Natural killer cell (primary cell): ENCODE results near the gene MGMT. TPM values are rescaled to one million over a fixed set of nuclear protein-coding genes. Genes with fewer than 3 reads are reported as not detected.

Experiments
- ATAC-seq, 3 donors: fragments of 150-1000 bp in 2 of 3; fragments of 200-7000 bp in 1 of 3; cut with Tn5 transposase; 1 replicate in 1 of 3; 2 replicates in 2 of 3; pipeline ENCODE4 v1.10.0; 2021; ENCODE audit warnings: mild to moderate bottlenecking in 2 of 3, moderate library complexity in 2 of 3
- DNase-seq, 2 donors: peaks; one replicate each; pipeline versions ENCODE4 v3.0.0 to v3.0.0-alpha.2; 2013 to 2021; ENCODE audit warnings: mixed read lengths in 1 of 2
- H3K27ac ChIP-seq: one replicate; pipeline ENCODE4 v1.5.1; 2013; ENCODE audit warnings: mild to moderate bottlenecking, low read length
- H3K27me3 ChIP-seq: one replicate; pipeline ENCODE4 v1.6.1; 2013; ENCODE audit warnings: low read length; ENCODE audit not compliant: control insufficient read depth, insufficient read depth
- H3K36me3 ChIP-seq: one replicate; pipeline ENCODE4 v1.6.1; 2013; ENCODE audit warnings: low read length; ENCODE audit not compliant: control insufficient read depth, insufficient read depth
- H3K4me1 ChIP-seq: one replicate; pipeline ENCODE4 v1.6.1; 2013; ENCODE audit warnings: low read length; ENCODE audit not compliant: control insufficient read depth, insufficient read depth
- H3K4me3 ChIP-seq: one replicate; pipeline ENCODE4 v1.5.1; 2013; ENCODE audit warnings: low read length
- H3K9me3 ChIP-seq: one replicate; pipeline ENCODE4 v1.6.1; 2013; ENCODE audit warnings: low read length; ENCODE audit not compliant: control insufficient read depth, insufficient read depth
- H3K27ac Mint-ChIP-seq, 2 donors: one replicate each; pipeline ENCODE4 v1.8.0; 2022; ENCODE audit warnings: mild to moderate bottlenecking in 2 of 2, mixed read lengths in 2 of 2, moderate library complexity in 1 of 2
- H3K27me3 Mint-ChIP-seq, 2 donors: one replicate each; pipeline ENCODE4 v1.8.0; 2022; ENCODE audit warnings: low read depth in 2 of 2, mixed read lengths in 2 of 2
- H3K36me3 Mint-ChIP-seq: one replicate; pipeline ENCODE4 v1.8.0; 2022; ENCODE audit warnings: mixed read lengths
- H3K4me1 Mint-ChIP-seq, 2 donors: one replicate each; pipeline ENCODE4 v1.8.0; 2022; ENCODE audit warnings: mixed read lengths in 2 of 2
- H3K4me3 Mint-ChIP-seq: one replicate; pipeline ENCODE4 v1.8.0; 2022; ENCODE audit warnings: mild to moderate bottlenecking, moderate library complexity, mixed read lengths
- H3K9me3 Mint-ChIP-seq, 2 donors: one replicate each; pipeline ENCODE4 v1.8.0; 2022; ENCODE audit warnings: mixed read lengths in 2 of 2
- CTCF ChIP-seq: fragments of 200-600 bp; IDR thresholded peaks from one replicate; pipeline ENCODE4 v1.8.0; 2022; ENCODE audit warnings: antibody characterized with exemption
- WGBS: methylation state at CpG from one replicate; pipeline ENCODE4 v1.1.7; 2013; ENCODE audit warnings: missing lambda C conversion rate; ENCODE audit not compliant: insufficient coverage; 5-methylcytosine and 5-hydroxymethylcytosine counted together
- intact Hi-C: fragments of 100-400 bp; cut with micrococcal nuclease; formaldehyde crosslinking; loops from one replicate; pipeline ENCODE4 v1.14.2; 2022
- total RNA-seq, 4 donors: library from RNA; stranded (reverse); fragments of 120-200 nt in 1 of 4; gene quantifications; one replicate each; pipeline versions ENCODE4 v1.2.3 to v1.2.4, GENCODE V29; 2013 to 2022

The MGMT gene
- total RNA-seq, 3 donors from 2014 or later (not counting 1 experiment from before 2014, with no cell fraction given): 16.5 to 19.7 (median 18.8) TPM

GRCh38 chr10:129811208-129811607 is 344.2 kb downstream of the MGMT start:
- ATAC-seq (no peak), DNase-seq (no peak)
- Mint-ChIP-seq H3K27ac (no peak overlapping the region), H3K27me3 (peaks cover 0 to 8% of the 10 kb centered on the region in 2 donors), H3K9me3 (peaks cover 2 to 4% of the 10 kb centered on the region in 2 donors), H3K4me3 (no peak overlapping the region), H3K4me1 (no peaks in the 10 kb centered on the region), H3K36me3 (no peaks in the 10 kb centered on the region)
- Histone ChIP-seq H3K9me3 (no peaks in the 10 kb centered on the region), H3K27me3 (no peaks in the 10 kb centered on the region), H3K4me1 (no peaks in the 10 kb centered on the region), H3K27ac (no peak overlapping the region), H3K36me3 (no peaks in the 10 kb centered on the region), H3K4me3 (no peak overlapping the region)
- TF ChIP-seq CTCF: no peak
- intact Hi-C loops: no loop called here
- WGBS: 91% methylated on average over 9 of the region's 9 CpGs

- intact Hi-C loops: no loop called here
- no peak for TF ChIP-seq CTCF
- H3K4me3 ChIP-seq: no peak overlapping the region
- Mint-ChIP-seq H3K9me3 (no peaks in the 10 kb centered on the region), H3K36me3 (no peaks in the 10 kb centered on the region), H3K4me1 (no peaks in the 10 kb centered on the region), H3K27ac (no peak overlapping the region), H3K4me3 (no peak overlapping the region), H3K27me3 (peaks cover 0 to 8% of the 10 kb centered on the region in 2 donors)
- no peaks in the 10 kb centered on the region for H3K27me3 ChIP-seq
- no peaks in the 10 kb centered on the region for H3K9me3 ChIP-seq
- H3K4me1 ChIP-seq: no peaks in the 10 kb centered on the region
- no peak overlapping the region for H3K27ac ChIP-seq
- ATAC-seq (no peak), DNase-seq (no peak)
- H3K36me3 ChIP-seq: no peaks in the 10 kb centered on the region
- 84% methylated on average over 7 of the region's 7 CpGs for WGBS
Measured at GRCh38 chr10:129812398-129812797, 345.4 kb downstream of the MGMT start.

GRCh38 chr10:129814681-129815646 is 347.9 kb downstream of the MGMT start:
- TF ChIP-seq CTCF: no peak
- no peak for ATAC-seq
- Histone ChIP-seq H3K27me3 (no peaks in the 10 kb centered on the region), H3K4me3 (no peak overlapping the region), H3K36me3 (no peaks in the 10 kb centered on the region), H3K9me3 (no peaks in the 10 kb centered on the region), H3K4me1 (no peaks in the 10 kb centered on the region), H3K27ac (no peak overlapping the region)
- H3K27me3 Mint-ChIP-seq: peaks cover 0 to 24% of the 10 kb centered on the region in 2 donors
- no peaks in the 10 kb centered on the region for H3K36me3 Mint-ChIP-seq
- no peak for DNase-seq
- no peak overlapping the region for H3K4me3 Mint-ChIP-seq
- H3K4me1 Mint-ChIP-seq: no peaks in the 10 kb centered on the region
- H3K9me3 Mint-ChIP-seq: no peaks in the 10 kb centered on the region
- WGBS: 46% methylated on average over 12 of the region's 12 CpGs
- intact Hi-C loops: no loop called here
- H3K27ac Mint-ChIP-seq: no peak overlapping the region
